ENCODE measurements around the gene IFNLR1.

Gene IFNLR1

GRCh38 chr1:24119859-24120756 is 67.0 kb downstream of the IFNLR1 start:
- no peak for DNase-seq
- Histone ChIP-seq H3K4me1 (ENCODE audit: low read length) (no peaks in the 10 kb centered on the region), H3K27me3 (replicated peaks; ENCODE audit: insufficient read depth, low read length) (no peaks in the 10 kb centered on the region), H3K9ac (ENCODE audit: low read length) (no peak overlapping the region), H2AFZ (ENCODE audit: low read length) (no peak overlapping the region), H3K27ac (ENCODE audit: low read length) (no peak overlapping the region), H4K20me1 (ENCODE audit: insufficient read depth, low read length) (no peaks in the 10 kb centered on the region), H3F3A (ENCODE audit: insufficient read depth, low read length) (no peaks in the 10 kb centered on the region), H3K36me3 (replicated peaks; ENCODE audit: insufficient read depth, low read length) (no peaks in the 10 kb centered on the region), H3K4me3 (ENCODE audit: low read length) (no peak overlapping the region), H3K9me2 (replicated peaks; ENCODE audit: insufficient read depth, low read length) (no peaks in the 10 kb centered on the region), H3K9me3 (replicated peaks; ENCODE audit: insufficient read depth, low read length) (no peaks in the 10 kb centered on the region), H3K4me2 (ENCODE audit: low read depth, low read length) (no peak overlapping the region), H3K79me2 (ENCODE audit: low read length) (no peaks in the 10 kb centered on the region)
- no peak for TF ChIP-seq EZH2phosphoT487 (IDR thresholded peaks at IDR 0.05; ENCODE audit: low read length)
- TF ChIP-seq CTCF (IDR thresholded peaks at IDR 0.05; ENCODE audit: low read length): no peak
- TF ChIP-seq EZH2 (optimal IDR thresholded peaks at IDR 0.05; ENCODE audit: low read depth, low read length): no peak

GRCh38 chr1:24119489-24119858 is 67.6 kb downstream of the IFNLR1 start:
- no peak for DNase-seq
- no peaks in the 10 kb centered on the region for H3K79me2 ChIP-seq (ENCODE audit: low read length)
- no peak overlapping the region for H3K4me3 ChIP-seq (ENCODE audit: low read length)
- TF ChIP-seq CTCF (IDR thresholded peaks at IDR 0.05; ENCODE audit: low read length): no peak
- no peak for TF ChIP-seq EZH2phosphoT487 (IDR thresholded peaks at IDR 0.05; ENCODE audit: low read length)
- no peak for TF ChIP-seq EZH2 (optimal IDR thresholded peaks at IDR 0.05; ENCODE audit: low read depth, low read length)
- no peaks in the 10 kb centered on the region for H3K9me2 ChIP-seq (replicated peaks; ENCODE audit: insufficient read depth, low read length)
- no peaks in the 10 kb centered on the region for H3K4me1 ChIP-seq (ENCODE audit: low read length)
- H3K27me3 ChIP-seq (replicated peaks; ENCODE audit: insufficient read depth, low read length): no peaks in the 10 kb centered on the region
- no peaks in the 10 kb centered on the region for H4K20me1 ChIP-seq (ENCODE audit: insufficient read depth, low read length)
- no peaks in the 10 kb centered on the region for H3K36me3 ChIP-seq (replicated peaks; ENCODE audit: insufficient read depth, low read length)
- no peaks in the 10 kb centered on the region for H3K9me3 ChIP-seq (replicated peaks; ENCODE audit: insufficient read depth, low read length)
- no peak overlapping the region for H3K27ac ChIP-seq (ENCODE audit: low read length)
- H2AFZ ChIP-seq (ENCODE audit: low read length): no peak overlapping the region
- H3K4me2 ChIP-seq (ENCODE audit: low read depth, low read length): no peak overlapping the region
- no peak overlapping the region for H3K9ac ChIP-seq (ENCODE audit: low read length)
- no peaks in the 10 kb centered on the region for H3F3A ChIP-seq (ENCODE audit: insufficient read depth, low read length)

GRCh38 chr1:24118410-24119242 is 68.5 kb downstream of the IFNLR1 start:
- H3K27ac ChIP-seq (ENCODE audit: low read length): no peak overlapping the region
- H3K4me3 ChIP-seq (ENCODE audit: low read length): no peak overlapping the region
- TF ChIP-seq CTCF (IDR thresholded peaks at IDR 0.05; ENCODE audit: low read length): no peak
- no peak for TF ChIP-seq EZH2phosphoT487 (IDR thresholded peaks at IDR 0.05; ENCODE audit: low read length)
- no peak for TF ChIP-seq EZH2 (optimal IDR thresholded peaks at IDR 0.05; ENCODE audit: low read depth, low read length)
- H3F3A ChIP-seq (ENCODE audit: insufficient read depth, low read length): no peaks in the 10 kb centered on the region
- H3K9me2 ChIP-seq (replicated peaks; ENCODE audit: insufficient read depth, low read length): no peaks in the 10 kb centered on the region
- no peak for DNase-seq
- no peaks in the 10 kb centered on the region for H3K27me3 ChIP-seq (replicated peaks; ENCODE audit: insufficient read depth, low read length)
- no peaks in the 10 kb centered on the region for H3K9me3 ChIP-seq (replicated peaks; ENCODE audit: insufficient read depth, low read length)
- no peaks in the 10 kb centered on the region for H4K20me1 ChIP-seq (ENCODE audit: insufficient read depth, low read length)
- no peak overlapping the region for H3K9ac ChIP-seq (ENCODE audit: low read length)
- H3K4me1 ChIP-seq (ENCODE audit: low read length): no peaks in the 10 kb centered on the region
- no peak overlapping the region for H2AFZ ChIP-seq (ENCODE audit: low read length)
- no peak overlapping the region for H3K4me2 ChIP-seq (ENCODE audit: low read depth, low read length)
- H3K79me2 ChIP-seq (ENCODE audit: low read length): no peaks in the 10 kb centered on the region
- H3K36me3 ChIP-seq (replicated peaks; ENCODE audit: insufficient read depth, low read length): no peaks in the 10 kb centered on the region

All from MM.1S (cell line).